ENCODE data around the gene NID2.

Gene NID2

DNA sequence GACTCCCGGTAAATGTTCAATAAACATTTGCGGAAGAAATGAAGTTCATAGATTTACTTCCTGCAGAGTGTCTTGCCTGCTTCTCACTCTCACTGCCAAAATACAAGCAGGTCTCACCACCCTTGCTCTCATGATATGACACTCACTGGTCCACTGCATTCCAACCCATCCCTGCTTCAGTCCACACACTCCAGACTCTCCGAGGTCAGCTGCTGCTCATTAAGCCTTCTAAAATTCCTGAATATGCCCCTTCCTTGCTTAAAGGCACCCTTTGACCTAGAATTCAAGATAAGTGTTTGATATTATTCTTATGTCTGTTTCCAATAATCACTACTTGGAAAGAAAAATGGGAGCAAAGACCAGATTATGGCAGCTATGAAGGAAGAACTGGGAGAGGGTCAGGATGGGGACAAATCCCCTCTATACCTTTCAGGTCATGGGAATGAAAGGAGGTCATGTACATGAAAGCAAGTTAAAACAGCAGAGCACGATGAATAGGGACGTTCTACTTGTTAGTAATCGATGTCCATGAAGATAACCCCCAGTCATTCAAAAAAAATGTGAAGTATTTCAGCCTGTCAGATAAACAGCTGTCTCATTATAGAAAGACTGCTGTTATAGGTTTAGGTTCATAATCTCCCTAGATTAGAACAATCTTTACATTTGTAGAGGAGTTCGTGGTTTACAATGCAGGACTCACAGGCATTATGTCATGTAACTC is 10.5 kb upstream of the NID2 start:
- DNase-seq = peak; percentile 88

DNA sequence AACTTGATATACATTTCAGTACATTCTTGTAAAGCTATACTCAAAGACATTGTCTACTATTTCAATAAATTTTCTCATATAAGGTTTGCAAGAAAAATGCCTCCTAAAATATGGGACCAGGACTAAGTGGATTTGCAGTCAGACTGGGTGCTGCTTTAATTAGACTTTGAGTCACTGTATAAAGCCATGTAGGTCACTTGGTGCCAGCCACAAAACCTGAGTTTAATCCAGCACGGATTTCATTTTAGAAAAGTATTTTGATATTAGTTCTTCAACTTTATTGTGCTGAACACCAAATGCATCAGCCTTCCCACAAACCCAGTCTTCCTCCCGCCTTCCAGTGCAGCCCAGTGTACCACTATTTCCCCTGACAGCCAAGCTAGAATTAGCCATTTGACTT is 9.9 kb upstream of the NID2 start:
- DNase-seq = no peak

GRCh38 chr14:52078095-52078531 is 9.3 kb upstream of the NID2 start:
- DNase-seq = peak; percentile 66

GRCh38 chr14:52077256-52077979 is 8.6 kb upstream of the NID2 start:
- DNase-seq = no peak

DNA sequence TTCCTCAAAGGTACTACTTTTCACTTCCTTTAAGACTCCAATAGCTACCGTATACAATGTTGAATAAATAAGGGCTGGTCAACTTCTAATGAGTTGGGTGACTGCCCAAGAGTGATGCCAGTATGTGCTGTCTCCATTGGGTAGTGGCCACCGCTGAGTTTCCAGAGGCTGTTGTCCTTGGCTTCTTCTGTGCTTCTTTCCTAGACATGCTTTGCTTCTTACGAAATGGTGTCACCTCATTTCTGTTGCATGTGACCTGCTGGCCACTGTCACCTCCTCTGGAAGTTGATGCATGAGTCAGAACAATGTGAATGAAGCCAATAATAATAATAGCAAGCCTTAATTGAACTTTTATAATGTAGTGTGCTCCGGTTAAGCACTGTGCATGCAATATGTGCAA is 7.5 kb upstream of the NID2 start:
- peak; percentile 77 for DNase-seq

DNA sequence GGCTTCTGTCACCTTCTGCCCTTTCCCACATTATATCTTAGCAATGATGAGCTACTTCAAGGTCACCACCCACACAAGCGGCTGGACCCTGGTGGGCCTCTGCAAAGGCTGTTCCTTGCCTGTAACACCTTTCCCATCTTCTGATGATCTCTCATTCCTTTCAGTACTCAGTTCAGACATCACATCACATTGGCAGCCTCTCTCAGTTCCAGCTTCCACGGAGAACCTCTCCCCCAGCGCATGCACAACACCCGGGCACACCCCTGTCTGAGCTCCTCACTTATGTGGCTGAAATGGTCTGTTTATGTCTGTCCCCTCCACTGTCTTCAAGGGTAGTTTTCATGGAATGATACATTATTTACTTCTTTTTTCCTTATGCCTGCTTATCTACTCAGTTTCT is 6.5 kb upstream of the NID2 start:
- DNase-seq = no peak

DNA sequence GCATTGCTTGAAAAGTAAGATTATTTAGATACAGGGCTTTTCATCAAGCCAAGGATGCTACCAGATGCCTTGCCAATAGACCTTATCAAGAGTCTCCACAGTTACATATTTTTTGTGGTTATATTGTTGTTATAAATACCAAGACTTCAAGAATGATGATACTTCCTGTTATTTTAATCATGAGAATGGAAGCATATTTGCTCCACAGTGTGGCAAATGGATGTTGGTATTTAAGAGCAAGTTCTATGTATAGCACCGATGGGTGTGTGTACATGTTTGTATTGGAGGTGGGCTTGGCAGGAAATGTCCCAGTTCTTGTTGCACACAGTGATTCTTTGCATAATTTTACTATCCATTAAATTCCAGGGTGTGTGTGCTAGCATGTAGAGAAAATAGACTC is 4.4 kb upstream of the NID2 start:
- peak; percentile 74 for DNase-seq

GRCh38 chr14:52072266-52072780 is 3.5 kb upstream of the NID2 start:
- DNase-seq = no peak

GRCh38 chr14:52071675-52072074 is 2.8 kb upstream of the NID2 start:
- DNase-seq = peak; percentile 53

- no peak for DNase-seq
These were observed 1.2 kb upstream of the NID2 start for GRCh38 chr14:52070051-52070431.

GRCh38 chr14:52069307-52070050 is 620 bp upstream of the NID2 start:
- DNase-seq = peak; percentile 66

DNA sequence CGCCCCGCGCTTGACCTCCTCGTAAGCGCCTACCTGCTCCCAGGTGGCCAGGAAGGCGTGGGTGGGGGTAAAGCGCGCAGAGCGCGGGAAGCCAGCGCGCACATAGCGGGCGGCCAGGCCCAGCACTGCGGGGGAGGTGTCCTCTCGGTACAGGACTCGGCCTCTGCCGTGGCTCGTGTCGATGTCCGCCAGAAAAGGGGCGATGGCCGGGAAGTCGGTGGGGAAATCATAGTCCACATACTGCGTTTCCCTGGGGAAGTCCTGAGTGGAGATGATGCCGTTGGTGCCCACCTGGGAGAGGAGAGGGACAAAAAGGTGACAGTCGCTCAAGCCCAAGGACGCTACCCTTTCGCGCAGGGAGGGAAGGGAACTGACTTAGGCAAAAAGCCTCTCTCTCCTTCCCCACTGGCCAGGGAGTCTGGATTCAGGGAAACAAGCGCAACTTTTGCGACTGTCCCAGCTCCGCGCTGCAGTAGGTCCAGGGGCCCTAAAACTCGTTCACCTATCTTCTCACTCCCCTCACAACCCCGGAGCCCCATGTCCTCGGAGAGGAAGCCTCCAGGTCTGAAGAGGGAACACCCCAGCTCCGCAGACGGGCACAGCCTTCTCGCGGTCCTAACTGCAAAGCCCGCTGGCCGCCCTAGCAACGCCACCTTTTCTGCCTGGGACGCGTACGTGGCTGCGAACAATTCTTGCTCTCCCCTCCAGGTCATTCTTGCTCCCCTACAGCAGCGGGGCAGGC is 815 bp downstream of the NID2 start:
- DNase-seq = peak; percentile 66

GRCh38 chr14:52064174-52064573 is 4.7 kb downstream of the NID2 start:
- no peak for DNase-seq

DNA sequence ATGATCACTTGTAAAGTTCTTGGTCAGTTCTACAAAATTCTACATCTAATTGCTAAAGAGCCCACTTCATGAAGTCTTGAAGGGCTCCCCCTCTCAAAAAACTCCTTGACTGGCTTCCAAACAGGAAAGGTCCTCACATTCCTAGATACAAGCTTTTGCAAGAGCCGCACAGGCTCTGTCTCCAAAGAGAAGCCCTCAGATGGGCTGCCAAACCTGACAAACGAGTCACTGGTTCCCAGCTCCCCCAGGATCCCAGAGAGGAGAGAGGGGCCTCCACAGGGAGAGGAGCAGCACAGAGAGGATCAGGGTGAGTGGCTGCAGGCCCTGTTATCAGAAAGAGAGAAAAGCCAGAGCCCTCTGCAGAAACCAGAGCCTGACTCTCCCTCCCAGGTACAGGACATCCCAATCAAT is 5.8 kb downstream of the NID2 start:
- peak; percentile 28 for DNase-seq

GRCh38 chr14:52061890-52062289 is 7.0 kb downstream of the NID2 start:
- no peak for DNase-seq

DNA sequence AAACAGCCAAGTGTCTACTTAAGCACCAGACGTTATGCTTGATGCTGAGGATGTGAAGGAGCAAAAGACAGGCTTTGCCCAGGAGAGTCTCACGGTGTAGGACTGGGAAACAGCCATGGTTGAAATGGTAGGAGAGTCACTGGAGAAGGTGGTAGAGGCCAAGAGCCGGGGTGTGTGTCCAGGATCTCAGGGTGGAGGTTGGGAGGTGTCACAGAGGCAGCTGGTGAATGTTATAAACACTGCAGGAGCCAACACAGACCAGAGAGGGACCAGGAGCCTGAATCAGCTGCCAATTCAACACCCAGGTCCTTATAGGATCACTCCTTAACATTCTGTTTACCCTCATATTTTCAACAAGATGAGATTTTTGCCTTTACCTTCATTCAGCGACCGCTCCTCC is 7.5 kb downstream of the NID2 start:
- DNase-seq = no peak

DNA sequence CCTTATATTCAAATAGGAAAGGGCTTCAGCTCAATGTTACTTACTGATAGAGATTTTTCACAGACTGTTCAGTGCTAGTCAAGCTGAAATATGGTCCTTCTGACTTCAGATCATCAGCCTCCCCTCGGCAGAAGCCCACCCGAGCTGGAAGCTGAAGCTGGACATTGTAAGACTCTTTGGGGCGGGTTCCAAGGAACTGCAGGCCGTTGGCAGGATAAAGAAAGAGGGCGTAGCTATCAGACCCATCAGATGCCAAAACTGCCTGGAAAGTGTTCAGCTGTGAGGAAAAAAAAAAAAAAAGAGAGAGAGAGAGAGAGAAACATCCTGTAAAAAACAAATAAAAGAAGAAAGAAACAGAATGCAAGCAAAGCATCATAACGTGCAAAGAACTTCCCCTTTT is 8.8 kb downstream of the NID2 start:
- no peak for DNase-seq

DNA sequence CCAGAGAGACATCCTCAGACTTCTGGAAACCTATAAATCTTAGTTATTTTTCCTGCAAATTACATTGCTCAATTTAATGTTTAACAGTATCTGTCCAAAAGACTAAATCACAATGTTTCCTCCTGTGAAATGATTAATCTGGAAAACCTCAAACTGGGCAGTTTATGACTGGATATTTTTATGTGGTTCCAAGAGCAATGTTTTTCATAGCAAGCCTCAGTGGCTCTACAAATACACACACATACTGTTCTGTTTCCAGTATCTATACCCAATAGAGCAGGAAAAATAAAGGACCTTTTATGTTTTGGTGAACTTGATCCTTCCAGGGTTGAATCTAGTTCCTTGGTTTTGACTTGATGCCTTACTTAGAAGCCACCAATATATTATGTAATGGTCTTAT is 9.2 kb downstream of the NID2 start:
- DNase-seq = no peak

- DNase-seq = no peak
These were observed 10.5 kb downstream of the NID2 start for GRCh38 chr14:52058341-52058740.

DNA sequence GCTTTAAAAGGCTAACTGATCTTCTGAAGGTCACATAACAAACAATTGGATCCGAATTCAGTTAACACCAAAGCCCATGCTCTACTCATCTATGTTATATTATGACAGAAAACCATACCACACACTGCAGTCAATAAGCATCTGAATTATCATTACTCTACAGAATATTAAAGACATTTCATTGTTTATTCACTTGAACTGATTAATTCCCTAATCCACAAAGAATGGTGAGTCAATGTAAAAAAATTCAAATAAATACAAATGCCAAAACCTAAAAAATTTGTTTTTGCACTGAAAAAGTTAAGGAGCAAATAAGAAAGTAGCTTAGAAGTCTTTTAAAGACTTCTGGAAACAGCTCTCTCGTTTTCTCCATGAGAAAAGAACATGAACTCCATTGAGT is 13.7 kb downstream of the NID2 start:
- DNase-seq = peak; percentile 53

DNA sequence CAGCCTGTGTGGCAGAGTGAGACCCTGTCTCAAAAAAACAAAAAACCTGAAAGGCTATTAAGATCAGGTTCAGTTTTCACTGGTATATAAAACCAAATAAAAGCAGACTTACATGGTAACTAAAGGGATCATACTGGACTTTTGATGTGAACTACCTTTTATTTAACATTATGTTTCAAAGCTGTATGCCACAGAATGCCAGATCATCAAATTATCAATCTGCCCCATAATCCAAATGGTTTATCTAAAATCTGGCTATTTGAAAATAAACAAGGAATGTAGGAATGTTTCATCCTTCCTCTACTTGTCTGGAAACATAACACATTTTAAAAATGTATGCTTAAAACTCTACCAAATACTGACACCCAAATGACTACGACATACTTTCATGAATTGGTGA is 14.2 kb downstream of the NID2 start:
- DNase-seq = no peak

- no peak for DNase-seq
These were observed 15.8 kb downstream of the NID2 start for GRCh38 chr14:52053044-52053443.

Data from EL (cell line).